Fibroblast of skin of left quadriceps (primary cell): ENCODE measurements around the gene CKM.
"Not testable (repeated sequence)": the region's sequence is repeated elsewhere in the genome, so short reads cannot be mapped to it uniquely, and the experiment has no call there.

Source experiments
- DNase-seq, 2 experiments: peaks; one replicate each; pipeline ENCODE4 v3.0.0-alpha.2; 2013; ENCODE audit warnings: low read depth in 2 of 2

CKM gene

GRCh38 chr19:45320997-45321775 lies 1.5 kb downstream of the CKM start:
- no peak for DNase-seq

DNA sequence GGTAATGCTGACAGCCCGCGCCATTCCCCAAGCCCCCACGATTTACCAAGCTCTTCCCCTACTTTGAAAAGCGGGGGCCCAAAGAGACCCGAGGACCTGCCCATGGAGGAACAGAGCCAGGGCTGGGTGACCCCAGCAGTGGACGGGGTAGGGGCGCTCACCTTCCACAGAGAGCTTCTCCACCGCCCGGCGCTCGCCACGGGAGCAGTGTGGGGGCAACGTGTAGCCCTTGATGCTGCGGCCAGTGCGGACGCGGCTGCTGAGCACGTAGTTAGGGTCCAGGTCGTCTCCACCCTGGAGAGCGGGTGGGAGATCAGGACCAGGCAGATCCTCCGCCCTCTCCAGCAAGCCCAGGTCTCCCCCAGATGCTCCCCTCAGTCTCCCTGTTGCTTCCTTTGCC lies 7.4 kb downstream of the CKM start:
- no peak for DNase-seq

GRCh38 chr19:45314708-45315245 lies 7.9 kb downstream of the CKM start:
- DNase-seq: no peak

- DNase-seq: not testable (repeated sequence)
These were observed 10.4 kb downstream of the CKM start for GRCh38 chr19:45312285-45312684.

DNA sequence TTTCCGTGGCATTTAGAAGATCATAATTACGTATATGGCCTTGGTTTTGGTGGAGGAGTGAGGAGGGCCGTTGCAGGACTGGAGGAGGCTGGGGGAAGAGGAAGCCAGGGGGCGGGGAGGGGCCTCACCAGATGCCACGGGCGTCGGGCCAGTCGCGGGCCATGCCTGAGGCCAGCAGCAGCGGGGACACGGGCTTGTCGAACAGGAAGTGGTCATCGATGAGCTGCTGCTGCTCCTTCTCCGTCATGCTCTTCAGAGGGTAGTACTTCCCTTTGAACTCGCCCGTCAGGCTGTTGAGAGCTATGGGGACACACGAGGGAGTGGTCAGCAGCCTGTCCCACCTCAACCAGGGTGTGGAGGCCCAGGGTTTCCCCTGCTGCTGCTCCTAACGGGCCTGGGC lies 11.1 kb downstream of the CKM start:
- DNase-seq: no peak

DNA sequence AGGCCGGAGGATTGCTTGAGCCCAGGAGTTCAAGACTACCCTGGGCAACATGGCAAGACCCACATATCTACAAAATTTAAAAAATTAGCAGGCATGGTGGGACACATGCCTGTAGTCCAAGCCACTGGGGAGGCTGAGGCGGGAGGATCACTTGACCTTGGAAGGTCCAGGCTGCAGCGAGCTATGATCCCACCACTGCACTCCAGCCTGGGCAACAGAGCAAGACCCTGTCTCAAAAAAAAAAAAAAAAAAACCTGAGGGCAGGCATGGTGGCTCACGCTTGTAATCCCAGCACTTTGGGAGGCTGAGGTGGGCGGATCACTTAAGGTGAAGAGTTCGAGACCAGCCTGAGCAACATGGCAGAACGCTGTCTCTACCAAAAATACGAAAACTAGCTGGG lies 13.4 kb downstream of the CKM start:
- not testable (repeated sequence) for DNase-seq

- no peak for DNase-seq
These were observed 15.3 kb downstream of the CKM start for GRCh38 chr19:45307361-45307760.

DNA sequence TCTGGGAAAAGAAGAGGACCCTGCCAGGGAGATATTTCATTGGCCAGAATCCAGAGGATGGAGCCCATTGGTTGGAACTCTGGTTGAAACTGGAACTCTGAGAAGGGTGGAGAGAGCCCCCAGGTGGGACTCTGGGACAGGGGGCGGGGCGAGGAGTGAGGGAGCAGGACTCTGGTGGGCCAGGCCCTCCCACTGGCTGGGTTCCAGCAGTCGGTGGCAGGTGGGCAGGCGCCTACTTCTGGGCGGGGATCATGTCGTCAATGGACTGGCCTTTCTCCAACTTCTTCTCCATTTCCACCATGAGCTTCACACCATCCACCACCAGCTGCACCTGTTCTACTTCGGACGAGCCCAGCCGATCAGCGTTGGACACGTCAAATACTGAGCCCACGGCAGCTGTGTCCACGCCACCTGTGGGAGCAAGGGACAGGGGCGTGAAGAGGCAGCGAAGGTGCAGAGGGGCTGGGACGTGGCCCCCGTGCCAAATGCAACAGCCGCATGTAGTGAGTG lies 16.1 kb downstream of the CKM start:
- DNase-seq: no peak

- DNase-seq: no peak
These were observed 16.6 kb downstream of the CKM start for GRCh38 chr19:45306040-45306439.

GRCh38 chr19:45305421-45305820 lies 17.3 kb downstream of the CKM start:
- DNase-seq: no peak

- DNase-seq: no peak
These were observed 17.7 kb downstream of the CKM start for GRCh38 chr19:45305007-45305406.

DNA sequence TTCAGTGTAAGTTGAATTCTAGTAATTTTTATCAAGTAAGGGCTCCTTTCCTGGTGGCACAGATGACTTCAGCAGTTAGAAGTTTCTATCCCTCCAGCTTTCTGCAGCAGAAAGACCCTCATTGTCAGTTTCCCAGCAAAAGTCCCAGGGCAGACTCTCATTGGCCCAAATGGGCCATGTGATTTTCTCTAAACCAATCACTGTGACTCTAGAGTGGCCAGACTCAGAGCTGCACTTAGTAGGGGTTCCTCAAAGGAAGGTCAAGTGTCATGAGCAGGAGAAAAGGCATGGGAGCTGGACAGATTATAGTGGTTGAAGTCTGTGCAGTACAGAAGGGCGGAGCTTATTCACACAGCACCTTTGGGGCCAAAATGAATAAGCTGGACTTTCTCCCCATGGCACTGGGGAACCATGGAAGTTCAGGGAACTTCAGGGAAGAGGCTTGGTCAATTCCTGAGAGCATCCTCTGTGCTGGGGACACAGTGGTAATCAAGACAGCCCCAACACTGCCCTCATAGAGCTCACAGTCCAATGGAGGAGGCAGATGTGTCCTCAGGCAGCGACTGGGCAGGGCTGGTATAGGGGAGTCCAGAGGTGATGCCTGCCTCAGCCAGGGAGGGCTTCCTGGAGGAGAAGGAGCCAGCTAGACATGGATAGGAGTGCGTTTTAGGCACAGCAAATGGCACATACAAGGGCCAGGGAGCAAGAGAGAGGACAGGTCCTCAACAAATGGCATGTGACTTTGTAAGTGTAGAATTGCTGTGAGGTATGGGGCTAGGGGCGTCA lies 18.3 kb downstream of the CKM start:
- DNase-seq: no peak

- DNase-seq: no peak
These were observed 19.2 kb downstream of the CKM start for GRCh38 chr19:45303269-45304060.

GRCh38 chr19:45302416-45302815 lies 20.3 kb downstream of the CKM start:
- DNase-seq: no peak

DNA sequence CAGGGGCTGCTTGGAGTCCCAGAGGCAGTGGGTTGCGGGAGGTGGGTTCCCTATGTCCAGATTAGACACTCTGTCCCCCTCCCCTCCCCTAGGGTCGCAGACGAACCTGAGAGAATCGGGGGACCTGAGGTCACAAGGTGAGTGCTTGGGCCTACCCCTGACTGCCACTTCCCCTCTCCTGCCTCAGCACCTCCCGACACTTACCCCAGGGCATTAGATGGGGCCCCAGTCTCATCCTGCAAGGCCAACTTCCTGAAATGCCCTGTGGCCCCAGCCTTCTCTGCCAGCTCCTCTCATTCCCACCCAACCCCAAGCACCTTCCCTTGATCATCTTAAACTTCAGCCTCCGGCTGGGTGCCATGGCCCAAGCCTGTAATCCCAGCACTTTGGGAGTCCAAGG lies 23.0 kb downstream of the CKM start:
- no peak for DNase-seq

DNA sequence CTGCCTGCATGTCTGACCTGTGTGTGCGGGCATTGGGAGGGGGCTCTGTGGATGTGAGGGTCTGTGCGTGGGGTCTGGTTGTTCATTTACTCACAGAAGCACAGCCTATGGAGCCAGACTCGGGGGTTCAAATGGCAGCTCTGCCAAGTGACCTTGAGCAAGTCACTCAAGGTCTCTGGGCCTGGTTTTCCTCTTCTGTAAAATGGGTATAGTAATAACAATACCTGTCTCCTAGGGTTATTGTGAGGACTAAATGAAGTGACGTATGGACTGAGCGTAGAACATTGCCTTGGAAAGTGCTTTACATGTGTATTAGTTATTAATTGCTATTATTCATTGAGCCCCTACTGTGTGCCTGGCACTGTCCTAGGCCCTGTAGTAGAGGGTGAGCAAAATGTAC lies 24.4 kb downstream of the CKM start:
- no peak for DNase-seq

- DNase-seq: no peak
These were observed 25.0 kb downstream of the CKM start for GRCh38 chr19:45297674-45298073.

DNA sequence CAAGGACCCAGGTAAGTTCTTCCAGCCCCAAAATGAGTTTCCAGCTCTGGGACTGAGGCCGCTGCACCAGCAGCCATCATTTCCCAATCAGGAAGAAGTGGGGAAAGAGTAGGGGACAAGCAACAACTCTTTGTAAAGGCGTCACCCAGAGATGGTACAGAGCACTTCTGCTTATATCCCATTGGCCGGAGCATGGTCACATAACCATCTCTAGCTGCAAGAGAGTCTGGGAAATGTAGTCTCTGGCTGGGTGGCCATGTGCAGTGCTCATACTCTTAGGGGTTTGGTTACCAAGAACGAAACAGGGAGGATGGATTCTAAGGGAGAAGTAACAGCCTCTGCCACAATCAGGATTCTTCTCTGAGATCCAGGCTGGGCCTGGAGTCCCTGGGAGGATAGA lies 26.3 kb downstream of the CKM start:
- DNase-seq: no peak

DNA sequence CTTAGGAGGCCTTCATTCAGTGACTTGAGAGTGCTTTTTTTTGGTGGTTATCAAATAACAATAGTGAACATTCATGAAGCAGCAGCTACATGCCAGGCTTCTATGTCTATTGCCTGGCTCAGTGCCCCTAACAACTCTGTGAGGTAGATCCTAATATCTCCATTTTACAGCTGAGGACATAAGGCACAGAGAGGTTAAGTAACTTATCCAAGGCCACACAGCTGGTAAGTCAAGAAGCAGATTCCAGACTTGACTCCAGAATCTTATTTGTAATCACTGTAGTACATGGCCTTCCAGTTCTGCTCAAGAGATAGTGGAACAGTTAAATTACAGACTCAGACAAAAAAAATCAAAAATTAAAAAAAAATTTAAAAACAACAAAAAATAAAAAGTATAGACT lies 26.8 kb downstream of the CKM start:
- no peak for DNase-seq

GRCh38 chr19:45294291-45295029 lies 28.2 kb downstream of the CKM start:
- DNase-seq: no peak

DNA sequence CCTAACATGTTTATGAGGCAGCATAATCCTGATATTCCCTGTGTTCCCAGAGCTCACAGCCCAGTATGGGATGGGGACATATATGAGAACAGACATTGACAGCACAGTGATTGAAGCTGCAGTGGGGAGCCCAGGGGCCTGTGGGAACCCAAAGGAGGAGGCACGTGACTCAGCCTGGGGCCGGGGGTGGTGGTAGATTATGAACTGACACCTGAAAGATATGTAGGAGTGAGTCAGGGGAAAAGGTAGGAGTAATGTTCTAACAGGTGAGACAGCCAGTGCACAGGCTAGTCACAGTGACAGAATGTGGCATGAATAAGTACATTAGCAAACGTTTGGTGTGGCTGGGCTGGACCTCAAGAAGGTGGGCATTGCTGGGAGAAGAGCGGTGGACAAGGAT lies 29.0 kb downstream of the CKM start:
- no peak for DNase-seq
